Nephron progenitor cell (in vitro differentiated cells): ENCODE results near the gene KCNK5.

Source experiments
- DNase-seq: peaks from one replicate; pipeline ENCODE4 v3.0.0; 2021
- H3K27ac Mint-ChIP-seq: 2 replicates; pipeline ENCODE4 v1.8.0; 2021; ENCODE audit warnings: mild to moderate bottlenecking, moderate library complexity, mixed read lengths
- H3K27me3 Mint-ChIP-seq: 2 replicates; pipeline ENCODE4 v1.8.0; 2021; ENCODE audit warnings: mild to moderate bottlenecking, low read depth, mixed read lengths; ENCODE audit not compliant: poor library complexity
- H3K36me3 Mint-ChIP-seq: 2 replicates; pipeline ENCODE4 v1.8.0; 2021; ENCODE audit warnings: low read depth, mixed read lengths
- H3K4me1 Mint-ChIP-seq: 2 replicates; pipeline ENCODE4 v1.8.0; 2021; ENCODE audit warnings: mixed read lengths
- H3K4me3 Mint-ChIP-seq: 2 replicates; pipeline ENCODE4 v1.8.0; 2021; ENCODE audit warnings: mild to moderate bottlenecking, moderate library complexity, mixed read lengths
- H3K9me3 Mint-ChIP-seq: 2 replicates; pipeline ENCODE4 v1.8.0; 2021; ENCODE audit warnings: mild to moderate bottlenecking, moderate library complexity, mixed read lengths
- TF ChIP-seq, protein P1 (sequence below): fragments of 200-600 bp; sonication (generic); IDR thresholded peaks from 2 replicates; pipeline ENCODE4 v1.5.0; 2021; ENCODE audit warnings: antibody characterized with exemption

KCNK5 gene

DNA sequence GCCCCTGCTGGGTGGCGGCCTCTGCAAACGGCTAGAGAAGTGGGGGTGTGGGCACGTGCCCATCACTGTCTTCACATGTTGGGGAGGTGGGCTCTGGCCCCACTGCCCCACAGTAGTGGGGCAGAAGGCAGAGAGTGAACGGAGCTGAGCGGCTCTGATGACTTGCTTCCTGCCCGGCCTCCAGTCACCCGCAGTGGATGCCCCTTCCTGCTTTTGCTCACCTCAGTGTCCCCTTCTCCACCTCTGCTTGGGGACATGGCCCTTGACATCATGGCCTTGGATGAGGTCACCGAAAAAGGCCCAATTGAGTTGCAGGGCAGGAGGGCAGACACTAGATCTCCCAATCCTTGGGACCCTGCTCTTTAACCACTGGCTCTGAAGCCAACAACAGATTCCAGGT lies 40.1 kb downstream of the KCNK5 start:
- Mint-ChIP-seq H3K4me1 (peaks cover 89% of the 10 kb centered on the region), H3K27ac (no peak overlapping the region), H3K27me3 (peaks cover 4% of the 10 kb centered on the region), H3K9me3 (no peaks in the 10 kb centered on the region), H3K36me3 (peaks cover 76% of the 10 kb centered on the region), H3K4me3 (no peak overlapping the region)
- TF ChIP-seq, protein P1, sequence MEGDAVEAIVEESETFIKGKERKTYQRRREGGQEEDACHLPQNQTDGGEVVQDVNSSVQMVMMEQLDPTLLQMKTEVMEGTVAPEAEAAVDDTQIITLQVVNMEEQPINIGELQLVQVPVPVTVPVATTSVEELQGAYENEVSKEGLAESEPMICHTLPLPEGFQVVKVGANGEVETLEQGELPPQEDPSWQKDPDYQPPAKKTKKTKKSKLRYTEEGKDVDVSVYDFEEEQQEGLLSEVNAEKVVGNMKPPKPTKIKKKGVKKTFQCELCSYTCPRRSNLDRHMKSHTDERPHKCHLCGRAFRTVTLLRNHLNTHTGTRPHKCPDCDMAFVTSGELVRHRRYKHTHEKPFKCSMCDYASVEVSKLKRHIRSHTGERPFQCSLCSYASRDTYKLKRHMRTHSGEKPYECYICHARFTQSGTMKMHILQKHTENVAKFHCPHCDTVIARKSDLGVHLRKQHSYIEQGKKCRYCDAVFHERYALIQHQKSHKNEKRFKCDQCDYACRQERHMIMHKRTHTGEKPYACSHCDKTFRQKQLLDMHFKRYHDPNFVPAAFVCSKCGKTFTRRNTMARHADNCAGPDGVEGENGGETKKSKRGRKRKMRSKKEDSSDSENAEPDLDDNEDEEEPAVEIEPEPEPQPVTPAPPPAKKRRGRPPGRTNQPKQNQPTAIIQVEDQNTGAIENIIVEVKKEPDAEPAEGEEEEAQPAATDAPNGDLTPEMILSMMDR: no peak
- DNase-seq: no peak

DNA sequence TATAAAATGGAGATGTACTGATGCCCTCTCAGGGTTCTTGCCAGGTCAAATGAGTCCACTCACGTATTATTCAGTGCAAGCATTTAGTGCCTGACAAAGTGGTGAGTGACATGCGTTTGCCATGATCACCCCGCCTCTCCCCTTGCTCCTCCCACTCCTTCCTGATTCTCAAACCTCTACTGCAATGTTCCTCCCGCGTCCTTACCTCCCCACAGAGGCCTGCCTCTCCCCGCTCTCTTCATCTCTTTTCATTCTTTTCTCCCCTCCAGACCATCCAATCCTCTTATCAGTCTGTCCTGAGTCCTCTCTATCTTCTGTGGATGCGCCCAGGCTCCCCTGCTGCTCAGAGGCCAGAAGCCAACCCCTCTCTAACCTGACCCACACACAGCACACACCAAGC lies 40.7 kb downstream of the KCNK5 start:
- Mint-ChIP-seq H3K4me3 (no peak overlapping the region), H3K36me3 (peaks cover 76% of the 10 kb centered on the region), H3K27ac (no peak overlapping the region), H3K27me3 (peaks cover 4% of the 10 kb centered on the region), H3K4me1 (peaks cover 83% of the 10 kb centered on the region), H3K9me3 (no peaks in the 10 kb centered on the region)
- TF ChIP-seq, protein P1: no peak
- DNase-seq: no peak

DNA sequence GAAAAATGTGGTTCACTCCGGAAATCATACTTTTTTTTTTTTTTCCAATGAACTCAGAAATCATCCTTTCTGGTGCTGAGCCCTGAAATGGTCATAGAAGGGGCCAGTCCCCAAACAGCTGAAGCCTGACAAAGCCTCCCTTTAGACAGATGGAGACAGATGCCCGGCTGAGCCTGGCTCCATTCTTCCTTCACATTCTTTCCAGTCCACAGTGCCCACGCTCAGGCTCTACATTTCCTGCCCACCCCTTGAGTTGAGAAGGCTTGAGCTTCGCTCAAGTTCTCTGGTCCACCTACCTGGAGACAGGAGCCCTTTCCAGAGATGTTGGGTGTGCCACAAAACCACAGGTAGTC lies 41.2 kb downstream of the KCNK5 start:
- H3K36me3 Mint-ChIP-seq: peaks cover 78% of the 10 kb centered on the region
- DNase-seq: no peak
- H3K4me3 Mint-ChIP-seq: no peak overlapping the region
- peaks cover 78% of the 10 kb centered on the region for H3K4me1 Mint-ChIP-seq
- H3K27ac Mint-ChIP-seq: no peak overlapping the region
- no peaks in the 10 kb centered on the region for H3K9me3 Mint-ChIP-seq
- TF ChIP-seq, protein P1: no peak
- H3K27me3 Mint-ChIP-seq: peaks cover 4% of the 10 kb centered on the region

DNA sequence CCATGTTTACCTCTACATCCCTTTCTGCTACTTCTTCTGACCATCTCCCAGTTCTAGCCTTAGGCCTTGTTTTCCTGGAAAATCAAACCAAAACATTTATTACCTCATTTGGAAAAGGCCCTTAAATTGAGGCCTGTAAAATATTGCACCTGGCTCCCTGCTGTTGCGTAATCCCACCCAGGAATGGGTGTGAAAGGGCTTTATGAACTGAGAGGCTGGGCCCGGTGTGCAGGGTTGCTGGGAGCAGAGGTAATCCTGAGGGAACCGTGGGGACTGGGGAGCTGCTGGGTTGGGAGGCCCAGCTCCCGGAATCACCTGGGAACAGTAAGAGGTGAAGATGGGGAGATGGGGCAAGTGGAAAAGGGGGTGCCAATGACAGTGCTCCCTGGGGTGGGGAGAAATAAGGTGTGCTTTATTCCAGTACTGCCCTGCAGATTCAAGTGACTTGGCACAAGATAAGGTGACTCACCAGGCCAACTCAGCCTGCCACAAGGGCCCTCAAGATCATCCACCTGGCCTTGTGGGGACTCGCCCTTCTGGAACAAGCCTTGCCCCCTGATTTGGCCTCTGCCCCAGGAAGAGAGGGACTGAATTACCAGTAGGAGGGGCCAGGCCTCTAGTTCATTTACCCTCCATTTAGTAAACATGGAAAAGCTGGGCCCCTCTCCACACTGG lies 44.2 kb downstream of the KCNK5 start:
- Mint-ChIP-seq H3K27ac (peak overlapping the region; percentile 54), H3K4me3 (no peak overlapping the region), H3K4me1 (peaks cover 59% of the 10 kb centered on the region), H3K27me3 (no peaks in the 10 kb centered on the region), H3K9me3 (no peaks in the 10 kb centered on the region), H3K36me3 (peaks cover 66% of the 10 kb centered on the region)
- DNase-seq: no peak
- TF ChIP-seq, protein P1: no peak

DNA sequence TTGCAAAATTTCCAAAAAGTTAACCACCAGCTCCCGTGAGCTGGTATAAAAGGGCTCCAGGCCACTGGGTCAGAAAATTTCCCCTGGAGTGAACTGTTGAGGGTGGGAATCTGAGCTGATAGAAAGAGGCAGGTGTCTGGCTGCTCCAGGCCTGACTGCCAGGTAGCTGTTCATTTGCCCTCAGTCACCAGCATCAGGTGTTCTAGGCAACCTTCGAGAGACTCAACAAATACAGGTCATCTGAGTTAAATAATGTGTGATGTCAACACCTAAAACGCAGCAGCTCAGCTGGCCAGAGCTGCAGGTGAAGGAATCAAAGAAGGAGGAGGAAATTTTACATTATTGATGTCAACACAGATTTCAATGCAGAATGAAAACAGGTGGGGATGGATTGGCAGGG lies 46.7 kb downstream of the KCNK5 start:
- Mint-ChIP-seq H3K9me3 (peaks cover 16% of the 10 kb centered on the region), H3K27me3 (peaks cover 3% of the 10 kb centered on the region), H3K27ac (no peak overlapping the region), H3K36me3 (peaks cover 64% of the 10 kb centered on the region), H3K4me1 (peaks cover 50% of the 10 kb centered on the region), H3K4me3 (no peak overlapping the region)
- TF ChIP-seq, protein P1: no peak
- no peak for DNase-seq

DNA sequence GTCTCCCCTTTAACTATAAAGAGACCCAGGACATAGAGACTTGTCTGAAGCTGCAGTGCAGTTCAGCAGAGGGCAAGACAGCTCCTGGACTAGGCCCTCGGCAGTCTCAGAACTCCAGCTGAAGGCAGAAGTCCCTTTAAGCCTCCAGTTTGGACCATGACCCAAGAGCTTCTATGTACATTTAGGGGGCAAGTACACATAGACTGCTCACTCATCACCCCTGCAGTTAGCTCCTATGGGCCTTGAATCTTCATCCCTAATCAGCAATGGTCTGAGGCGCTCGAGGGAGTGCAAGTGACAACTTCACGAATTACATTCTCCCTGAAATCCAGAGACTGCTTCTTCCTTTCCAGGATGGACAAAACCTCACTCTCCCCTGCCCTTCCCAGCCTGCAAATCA lies 47.4 kb downstream of the KCNK5 start:
- Mint-ChIP-seq H3K4me1 (peaks cover 44% of the 10 kb centered on the region), H3K36me3 (peaks cover 69% of the 10 kb centered on the region), H3K9me3 (peaks cover 24% of the 10 kb centered on the region), H3K27ac (no peak overlapping the region), H3K4me3 (no peak overlapping the region), H3K27me3 (peaks cover 3% of the 10 kb centered on the region)
- no peak for DNase-seq
- TF ChIP-seq, protein P1: no peak
